CD14-positive monocyte (primary cell): Measurements from ENCODE around the gene ASCL2. TPM values are rescaled to one million over a fixed set of nuclear protein-coding genes. Genes with fewer than 3 reads are reported as not detected.

Experiments
- DNase-seq, 3 donors: peaks; one replicate each; pipeline ENCODE4 v3.0.0-alpha.2; 2011 to 2022
- H2AFZ ChIP-seq: 2 replicates; pipeline ENCODE4 v1.6.0; 2012; ENCODE audit warnings: mild to moderate bottlenecking, low read depth, low read length, inconsistent platforms; ENCODE audit not compliant: insufficient read depth, poor library complexity, severe bottlenecking
- H3K27ac ChIP-seq, 2 donors: 1 replicate in 1 of 2; 2 replicates in 1 of 2; pipeline ENCODE4 v1.5.1; 2012 to 2013; ENCODE audit warnings: low read length in 2 of 2, control low read depth in 1 of 2, inconsistent platforms in 1 of 2, low read depth in 1 of 2, mild to moderate bottlenecking in 1 of 2
- H3K27me3 ChIP-seq, 2 donors: one replicate each; pipeline versions ENCODE4 v1.6.0 to v1.6.1; 2011 to 2013; ENCODE audit warnings: low read length in 2 of 2; ENCODE audit not compliant: control insufficient read depth in 2 of 2, insufficient read depth in 2 of 2
- H3K36me3 ChIP-seq, 2 donors: replicated peaks in 1 of 2; 1 replicate in 1 of 2; 2 replicates in 1 of 2; pipeline versions ENCODE4 v1.5.1 to v1.6.1; 2012 to 2013; ENCODE audit warnings: low read length in 2 of 2, control low read depth in 1 of 2, inconsistent platforms in 1 of 2, mild to moderate bottlenecking in 1 of 2; ENCODE audit not compliant: insufficient read depth in 2 of 2, control insufficient read depth in 1 of 2
- H3K4me1 ChIP-seq, 2 donors: 1 replicate in 1 of 2; 2 replicates in 1 of 2; pipeline versions ENCODE4 v1.5.1 to v1.6.1; 2012 to 2013; ENCODE audit warnings: low read length in 2 of 2, control low read depth in 1 of 2, inconsistent platforms in 1 of 2, mild to moderate bottlenecking in 1 of 2, moderate library complexity in 1 of 2; ENCODE audit not compliant: insufficient read depth in 2 of 2, control insufficient read depth in 1 of 2
- H3K4me2 ChIP-seq: replicated peaks from 2 replicates; pipeline ENCODE3; 2012; ENCODE audit warnings: low read length, moderate library complexity, mild to moderate bottlenecking; ENCODE audit not compliant: poor library complexity, severe bottlenecking; ENCODE audit errors: extremely low read depth
- H3K4me3 ChIP-seq, 3 experiments: fragments of 200-600 bp in 1 of 3; sonication (generic) in 1 of 3; replicated peaks in 1 of 3; 1 replicate in 2 of 3; 2 replicates in 1 of 3; pipeline ENCODE4 v1.5.1; 2011 to 2013; ENCODE audit warnings: low read length in 3 of 3, mild to moderate bottlenecking in 3 of 3, control low read depth in 2 of 3, low read depth in 2 of 3, inconsistent platforms in 1 of 3, moderate library complexity in 1 of 3
- H3K79me2 ChIP-seq: 2 replicates; pipeline ENCODE4 v1.6.0; 2012; ENCODE audit warnings: mild to moderate bottlenecking, control low read depth, inconsistent platforms, low read length, moderate library complexity; ENCODE audit not compliant: insufficient read depth
- H3K9ac ChIP-seq: 2 replicates; pipeline ENCODE4 v1.6.0; 2017; ENCODE audit warnings: low read length, mild to moderate bottlenecking; ENCODE audit not compliant: insufficient read depth, poor library complexity, severe bottlenecking
- H3K9me3 ChIP-seq, 2 donors: replicated peaks in 1 of 2; 1 replicate in 1 of 2; 2 replicates in 1 of 2; pipeline versions ENCODE4 v1.5.1 to v1.6.1; 2012 to 2013; ENCODE audit warnings: low read length in 2 of 2, control low read depth in 1 of 2; ENCODE audit not compliant: control insufficient read depth in 1 of 2, insufficient read depth in 1 of 2
- H4K20me1 ChIP-seq: 2 replicates; pipeline ENCODE4 v1.6.0; 2012; ENCODE audit warnings: mild to moderate bottlenecking, low read length, control low read depth, moderate library complexity; ENCODE audit not compliant: insufficient read depth
- H3K27ac Mint-ChIP-seq, 7 donors: one replicate each; pipeline ENCODE4 v1.8.0; 2020; ENCODE audit warnings: mild to moderate bottlenecking in 7 of 7, mixed read lengths in 7 of 7, moderate library complexity in 6 of 7, inconsistent platforms in 2 of 7
- H3K27me3 Mint-ChIP-seq, 3 donors: one replicate each; pipeline ENCODE4 v1.8.0; 2021 to 2022; ENCODE audit warnings: low read depth in 3 of 3, mild to moderate bottlenecking in 3 of 3, mixed read lengths in 3 of 3, moderate library complexity in 3 of 3, inconsistent platforms in 1 of 3
- H3K36me3 Mint-ChIP-seq, 2 donors: one replicate each; pipeline ENCODE4 v1.8.0; 2020; ENCODE audit warnings: mixed read lengths in 2 of 2, inconsistent platforms in 1 of 2, mild to moderate bottlenecking in 1 of 2
- H3K4me1 Mint-ChIP-seq: one replicate; pipeline ENCODE4 v1.8.0; 2020; ENCODE audit warnings: mild to moderate bottlenecking, mixed read lengths
- H3K4me3 Mint-ChIP-seq, 2 donors: one replicate each; pipeline ENCODE4 v1.8.0; 2020; ENCODE audit warnings: mild to moderate bottlenecking in 2 of 2, mixed read lengths in 2 of 2, moderate library complexity in 1 of 2
- H3K9me3 Mint-ChIP-seq, 7 donors: one replicate each; pipeline ENCODE4 v1.8.0; 2020 to 2022; ENCODE audit warnings: mixed read lengths in 7 of 7, mild to moderate bottlenecking in 6 of 7, moderate library complexity in 6 of 7, inconsistent platforms in 2 of 7
- WGBS: methylation state at CpG from one replicate; pipeline ENCODE4 v1.1.5; 2013; ENCODE audit warnings: missing lambda C conversion rate; ENCODE audit not compliant: insufficient coverage; 5-methylcytosine and 5-hydroxymethylcytosine counted together
- intact Hi-C, 2 donors: fragments of 100-400 bp; cut with micrococcal nuclease; formaldehyde crosslinking; loops; one replicate each; pipeline versions ENCODE4 v1.15.0 to v1.15.1; 2023
- polyA plus RNA-seq, 3 donors: library from polyadenylated mRNA; depleted of rRNA in 1 of 3; unstranded in 2 of 3; stranded (reverse) in 1 of 3; fragments of 300-500 nt in 2 of 3; fragments of >200 nt in 1 of 3; fragmentation: Illumina TruSeq in 2 of 3; gene quantifications; 1 replicate in 2 of 3; 2 replicates in 1 of 3; pipeline ENCODE4 v1.2.3, GENCODE V29; 2012 to 2021
- TF ChIP-seq, protein P1 (sequence below): fragments of 200-600 bp; IDR thresholded peaks from one replicate; pipeline ENCODE4 v1.8.0; 2022; ENCODE audit warnings: antibody characterized with exemption, mild to moderate bottlenecking

Gene ASCL2
- polyA plus RNA-seq, 3 donors, result 5.7 to 11.4 (median 8.3) TPM

DNA sequence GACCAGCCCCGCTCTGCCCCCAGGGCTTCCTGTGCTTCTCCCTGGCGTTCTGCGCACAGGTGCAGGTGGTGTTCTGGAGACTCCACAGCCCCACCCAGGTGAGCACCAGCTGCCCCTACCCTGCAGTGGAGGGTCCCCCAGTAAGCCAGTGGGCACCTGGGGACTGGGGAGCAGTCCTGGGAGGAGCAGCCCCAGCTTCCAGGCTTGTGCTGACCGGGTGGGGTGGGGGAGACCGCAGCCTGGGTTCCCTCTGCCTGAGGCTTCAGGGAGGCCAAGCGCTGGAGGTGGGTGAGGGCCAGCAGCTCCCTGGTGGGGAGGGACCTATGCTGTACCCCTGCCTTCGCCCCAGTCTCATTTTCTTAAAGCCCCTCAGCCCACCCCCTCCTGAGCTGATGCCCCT, 38.3 kb upstream of the ASCL2 start:
- Mint-ChIP-seq H3K27ac (no peak overlapping the region), H3K4me1 (peaks cover 37% of the 10 kb centered on the region), H3K4me3 (no peak overlapping the region), H3K9me3 (no peaks in the 10 kb centered on the region), H3K36me3 (peaks cover 8 to 18% of the 10 kb centered on the region in 2 donors), H3K27me3 (peaks cover 0 to 4% (median 0%) of the 10 kb centered on the region in 3 donors)
- H3K4me1 ChIP-seq, result peaks cover 41 to 43% of the 10 kb centered on the region in 2 donors
- no peak overlapping the region for H3K4me2 ChIP-seq
- no peak for DNase-seq
- WGBS, result 96% methylated on average over 3 of the region's 7 CpGs
- H4K20me1 ChIP-seq, result peaks cover 96% of the 10 kb centered on the region
- H3K9ac ChIP-seq, result no peak overlapping the region
- H3K4me3 ChIP-seq, result no peak overlapping the region
- no peak overlapping the region for H2AFZ ChIP-seq
- H3K27me3 ChIP-seq, result no peaks in the 10 kb centered on the region
- H3K79me2 ChIP-seq, result peaks cover 38% of the 10 kb centered on the region
- TF ChIP-seq, protein P1, sequence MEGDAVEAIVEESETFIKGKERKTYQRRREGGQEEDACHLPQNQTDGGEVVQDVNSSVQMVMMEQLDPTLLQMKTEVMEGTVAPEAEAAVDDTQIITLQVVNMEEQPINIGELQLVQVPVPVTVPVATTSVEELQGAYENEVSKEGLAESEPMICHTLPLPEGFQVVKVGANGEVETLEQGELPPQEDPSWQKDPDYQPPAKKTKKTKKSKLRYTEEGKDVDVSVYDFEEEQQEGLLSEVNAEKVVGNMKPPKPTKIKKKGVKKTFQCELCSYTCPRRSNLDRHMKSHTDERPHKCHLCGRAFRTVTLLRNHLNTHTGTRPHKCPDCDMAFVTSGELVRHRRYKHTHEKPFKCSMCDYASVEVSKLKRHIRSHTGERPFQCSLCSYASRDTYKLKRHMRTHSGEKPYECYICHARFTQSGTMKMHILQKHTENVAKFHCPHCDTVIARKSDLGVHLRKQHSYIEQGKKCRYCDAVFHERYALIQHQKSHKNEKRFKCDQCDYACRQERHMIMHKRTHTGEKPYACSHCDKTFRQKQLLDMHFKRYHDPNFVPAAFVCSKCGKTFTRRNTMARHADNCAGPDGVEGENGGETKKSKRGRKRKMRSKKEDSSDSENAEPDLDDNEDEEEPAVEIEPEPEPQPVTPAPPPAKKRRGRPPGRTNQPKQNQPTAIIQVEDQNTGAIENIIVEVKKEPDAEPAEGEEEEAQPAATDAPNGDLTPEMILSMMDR, result no peak
- intact Hi-C loops, result loop anchor here in 1 of 2 donors (10.0 kb wide), 1 partner anchor 576 kb away; the partner anchor contains the start of gene CDKN1C
- no peaks in the 10 kb centered on the region for H3K9me3 ChIP-seq
- H3K27ac ChIP-seq, result no peak overlapping the region
- H3K36me3 ChIP-seq, result no peaks in the 10 kb centered on the region

DNA sequence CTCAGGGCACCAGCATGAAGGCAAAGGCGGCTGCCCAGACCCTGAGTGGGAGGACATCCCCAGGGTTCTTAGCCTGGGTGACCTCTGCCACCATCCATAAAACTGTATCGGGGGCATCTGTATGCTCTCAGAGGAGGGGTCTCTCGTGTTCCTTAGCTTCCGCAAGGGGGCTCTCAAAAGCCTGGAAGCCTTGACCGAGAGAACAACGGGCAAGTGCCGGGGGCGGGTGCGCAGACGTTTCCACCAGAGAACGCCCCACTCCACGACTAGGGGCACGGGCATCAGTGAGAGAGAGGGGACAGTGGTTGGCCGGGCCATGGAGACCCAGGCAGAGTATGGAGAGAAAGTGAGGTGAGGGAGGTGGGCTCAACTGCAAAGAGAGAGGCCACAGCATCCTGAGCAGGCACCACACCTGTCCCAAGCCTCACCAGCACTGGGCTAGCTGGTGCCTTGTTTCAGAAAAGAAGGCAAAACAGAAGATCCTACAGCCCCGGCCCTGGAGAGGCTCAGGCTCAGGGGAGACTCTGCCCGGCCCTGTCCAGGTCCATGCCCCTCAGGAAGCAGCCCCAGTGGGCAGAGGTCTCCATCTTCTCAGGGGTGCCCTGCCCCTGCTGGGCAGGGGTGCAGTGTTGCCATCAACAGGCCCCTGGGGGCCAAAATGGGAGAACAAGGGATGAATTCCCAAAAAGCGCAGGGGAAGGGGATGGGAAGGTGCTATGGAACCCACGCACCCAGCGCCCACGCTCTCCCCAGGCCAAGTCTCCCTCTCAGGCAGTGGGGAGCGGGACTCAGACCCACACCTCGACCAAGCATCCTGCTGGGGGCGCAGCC, 37.3 kb upstream of the ASCL2 start:
- no peak overlapping the region for H2AFZ ChIP-seq
- peak overlapping the region; percentile 1 to 48 for H3K27ac ChIP-seq
- H3K36me3 ChIP-seq, result no peaks in the 10 kb centered on the region
- H3K9me3 ChIP-seq, result no peaks in the 10 kb centered on the region
- 94% methylated on average over 15 of the region's 23 CpGs for WGBS
- peaks cover 51 to 53% of the 10 kb centered on the region in 2 donors for H3K4me1 ChIP-seq
- no peak overlapping the region for H3K4me3 ChIP-seq
- H3K79me2 ChIP-seq, result peaks cover 48% of the 10 kb centered on the region
- peak overlapping the region; percentile 27 for H3K9ac ChIP-seq
- H3K27me3 ChIP-seq, result no peaks in the 10 kb centered on the region
- Mint-ChIP-seq H3K27me3 (peaks cover 0 to 2% (median 0%) of the 10 kb centered on the region in 3 donors), H3K9me3 (no peaks in the 10 kb centered on the region), H3K27ac (no peak overlapping the region), H3K4me1 (peaks cover 46% of the 10 kb centered on the region), H3K4me3 (no peak overlapping the region), H3K36me3 (peaks cover 8 to 18% of the 10 kb centered on the region in 2 donors)
- H3K4me2 ChIP-seq, result peak overlapping the region; percentile 99
- H4K20me1 ChIP-seq, result peaks cover 87% of the 10 kb centered on the region
- intact Hi-C loops, result loop anchor here in 1 of 2 donors (10.0 kb wide), 1 partner anchor 577 kb away; the partner anchor contains the start of gene CDKN1C
- no peak for DNase-seq
- TF ChIP-seq, protein P1, result no peak
